HG02763 (cell line): ENCODE data around the gene SLC9A9.

ENCODE experiments used
- ATAC-seq: cut with Tn5 transposase; IDR thresholded peaks from one replicate; pipeline ENCODE4 v1.9.1; 2021; ENCODE audit warnings: mild to moderate bottlenecking, moderate library complexity; ENCODE audit not compliant: unreplicated experiment

Gene SLC9A9

GRCh38 chr3:143848704-143849103, 436 bp upstream of the SLC9A9 start:
- no peak for ATAC-seq

GRCh38 chr3:143843587-143843986, 4.7 kb downstream of the SLC9A9 start:
- no peak for ATAC-seq

- no peak for ATAC-seq
Measured at GRCh38 chr3:143840636-143841035, 7.6 kb downstream of the SLC9A9 start.

- no peak for ATAC-seq
Measured at GRCh38 chr3:143839980-143840379, 8.3 kb downstream of the SLC9A9 start.

DNA sequence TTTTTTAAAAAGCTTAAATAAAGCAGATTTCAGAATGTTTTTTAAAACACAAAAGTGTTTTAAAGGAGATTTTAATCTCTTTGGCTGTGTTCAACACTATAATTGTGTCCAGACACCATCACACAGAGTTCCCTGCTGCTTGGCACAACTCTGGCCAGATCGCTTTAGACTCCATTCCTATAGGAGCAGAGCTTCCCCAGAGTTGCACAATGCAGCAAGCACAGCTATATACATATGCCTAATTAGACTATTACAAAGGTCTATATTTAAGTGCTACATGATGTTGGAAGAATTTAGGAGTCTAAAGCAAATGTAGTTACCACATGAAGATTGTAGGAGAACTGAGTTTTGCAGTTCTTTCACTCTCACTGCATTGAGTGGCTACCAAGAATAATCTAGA, 11.2 kb downstream of the SLC9A9 start:
- no peak for ATAC-seq

DNA sequence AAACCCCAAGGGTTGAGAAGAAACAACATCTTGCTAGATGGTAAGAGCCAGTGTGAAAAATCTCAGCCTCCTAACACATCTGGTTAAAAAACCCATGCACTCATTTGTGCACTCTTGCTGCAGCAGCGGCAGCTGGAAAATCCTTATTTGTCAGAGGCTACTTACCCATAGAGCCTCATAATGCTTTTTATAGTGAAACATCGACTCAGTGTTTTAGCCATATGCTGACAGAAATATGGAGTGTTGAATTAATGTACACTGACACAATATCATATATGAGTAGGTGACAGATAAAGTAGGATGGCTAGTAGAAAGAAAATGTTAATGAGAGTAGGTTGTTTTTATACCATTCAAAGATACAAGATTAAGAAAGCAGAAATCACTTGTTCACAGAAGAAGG, 13.0 kb downstream of the SLC9A9 start:
- ATAC-seq, result no peak

DNA sequence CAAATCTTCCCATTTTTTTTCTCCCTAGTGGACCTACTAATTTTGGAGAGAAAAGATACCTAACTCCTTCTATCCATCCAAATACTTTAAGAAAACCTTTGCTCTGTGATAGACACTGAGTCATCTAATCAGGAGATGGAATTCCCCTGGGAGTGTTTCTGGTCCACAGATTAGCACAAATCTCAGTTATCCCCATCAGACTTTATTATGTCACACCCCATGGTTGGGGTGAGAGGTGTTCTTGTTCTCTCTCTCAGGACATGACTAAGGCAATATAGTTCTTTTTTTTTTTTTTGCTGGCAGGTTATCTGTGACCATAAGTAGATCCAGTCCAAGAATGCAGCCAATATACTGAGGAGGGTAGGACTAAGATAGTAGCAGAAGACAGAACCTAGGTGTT, 15.8 kb downstream of the SLC9A9 start:
- peak; percentile 58 for ATAC-seq

- ATAC-seq, result peak; percentile 78
Measured at GRCh38 chr3:143831994-143832393, 16.3 kb downstream of the SLC9A9 start.

GRCh38 chr3:143831208-143831607, 17.1 kb downstream of the SLC9A9 start:
- peak; percentile 26 for ATAC-seq

DNA sequence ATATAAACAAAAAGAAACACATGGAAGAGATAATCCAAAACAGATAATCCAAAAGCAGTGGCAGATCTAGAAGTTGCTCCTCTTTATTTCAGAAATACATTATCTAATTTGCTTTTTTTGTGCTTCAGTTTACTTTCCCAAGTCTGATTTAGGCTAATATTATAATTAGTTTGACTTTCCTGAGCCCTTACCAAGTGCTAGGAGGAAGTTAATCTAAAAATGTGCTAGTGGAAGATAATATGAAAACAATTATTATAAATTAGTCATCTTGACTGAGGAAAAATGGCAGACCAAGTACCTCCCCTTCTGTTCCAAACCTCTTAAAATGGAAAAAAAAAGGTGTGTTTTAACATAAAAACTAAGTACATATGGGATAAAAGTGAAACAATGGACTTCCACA, 17.5 kb downstream of the SLC9A9 start:
- ATAC-seq, result no peak

DNA sequence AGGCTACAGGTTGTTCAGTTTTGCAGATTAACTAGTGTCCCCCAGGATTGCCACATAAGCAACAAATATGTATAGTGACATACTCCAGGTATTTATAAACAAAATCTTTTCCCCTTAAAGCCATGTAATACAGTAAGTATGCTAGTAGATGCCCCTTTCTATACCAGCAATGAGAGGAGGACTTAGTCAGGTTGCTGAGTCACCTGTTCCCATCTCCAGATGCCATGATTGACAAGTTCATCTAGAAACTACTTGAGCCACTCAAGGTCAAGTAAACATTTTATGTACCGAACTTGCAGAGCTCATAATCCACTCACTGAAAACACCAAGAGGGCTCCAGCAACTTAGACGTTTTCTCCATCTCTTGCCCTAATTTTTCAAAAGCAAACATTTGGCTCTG, 18.2 kb downstream of the SLC9A9 start:
- ATAC-seq, result no peak

DNA sequence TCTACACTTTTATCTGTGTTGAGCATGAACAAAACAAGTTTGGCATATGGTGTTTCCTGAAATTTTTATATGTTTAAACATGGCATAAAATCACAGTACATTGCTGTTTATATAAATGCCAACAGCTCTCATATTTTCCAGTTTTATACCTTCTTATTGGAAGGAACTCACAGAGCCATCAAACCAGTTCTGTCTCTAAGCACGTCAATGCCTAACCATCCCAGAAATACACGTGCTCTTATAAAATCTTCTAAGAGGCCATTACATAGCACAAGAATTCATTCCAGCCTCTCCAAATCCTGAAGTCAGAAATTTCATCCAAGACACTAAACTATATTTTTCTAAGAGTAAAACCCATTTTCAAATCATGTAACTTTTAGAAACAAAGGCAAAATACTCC, 20.8 kb downstream of the SLC9A9 start:
- ATAC-seq, result no peak

- ATAC-seq, result no peak
Measured at GRCh38 chr3:143826296-143826695, 22.0 kb downstream of the SLC9A9 start.

- ATAC-seq, result peak; percentile 50
Measured at GRCh38 chr3:143825513-143825912, 22.8 kb downstream of the SLC9A9 start.

- ATAC-seq, result no peak
Measured at GRCh38 chr3:143824735-143825385, 23.4 kb downstream of the SLC9A9 start.

DNA sequence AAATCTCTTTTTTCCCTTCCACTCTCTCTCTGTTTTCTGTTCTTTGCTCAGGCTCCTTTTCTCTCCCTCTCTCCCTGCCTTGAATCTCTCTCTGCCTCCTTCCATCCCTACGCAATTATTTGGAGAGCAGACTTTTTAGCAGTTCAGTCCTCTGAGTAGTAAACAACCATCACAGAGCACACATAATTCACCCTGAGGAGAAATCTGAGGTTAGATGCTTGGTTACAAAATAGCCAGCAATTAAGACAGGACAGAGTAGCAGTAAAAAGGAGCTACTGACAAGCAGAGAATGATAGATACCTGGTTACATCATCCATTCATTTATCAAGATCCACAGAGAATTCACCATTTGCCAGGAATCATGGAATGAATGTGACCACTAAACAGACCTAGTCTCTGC, 25.5 kb downstream of the SLC9A9 start:
- ATAC-seq, result no peak

DNA sequence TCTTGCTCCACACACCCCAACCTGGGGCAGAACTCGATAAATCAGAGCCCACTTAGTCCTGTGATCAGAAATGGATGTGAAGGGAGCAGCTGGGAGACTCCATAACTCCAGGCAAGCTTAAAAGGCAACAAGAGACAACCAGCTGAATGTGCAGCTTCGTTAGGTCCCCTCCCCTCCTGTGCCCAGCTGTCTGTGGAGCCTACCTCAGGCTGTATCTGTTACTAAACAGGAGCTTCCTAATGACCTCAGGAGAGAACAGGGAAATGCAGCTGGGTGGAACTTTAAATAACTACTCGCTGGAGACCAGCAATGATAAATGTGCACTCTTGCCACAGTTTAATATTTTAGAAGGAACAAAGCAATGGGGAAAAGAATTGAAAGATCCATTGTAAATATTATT, 25.9 kb downstream of the SLC9A9 start:
- ATAC-seq, result no peak

DNA sequence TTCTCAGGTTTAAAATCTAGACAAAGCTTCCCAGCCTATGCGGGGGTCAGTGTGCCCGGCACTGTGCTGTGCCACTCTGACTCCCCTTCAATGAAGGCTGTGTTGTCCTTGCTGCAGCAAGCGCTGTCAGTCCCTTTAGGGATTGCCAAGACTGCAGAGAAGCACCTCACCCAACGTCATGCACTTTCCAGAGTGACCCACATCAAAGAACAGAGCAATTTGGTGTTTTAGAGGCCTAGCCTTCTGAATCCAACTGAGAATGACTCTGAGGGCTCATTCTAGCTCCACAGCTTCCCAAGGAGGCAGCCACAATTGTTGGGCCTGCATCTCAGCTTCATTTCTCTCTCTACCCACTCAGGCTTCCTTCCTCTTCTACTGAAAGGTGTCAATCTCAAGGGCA, 26.4 kb downstream of the SLC9A9 start:
- no peak for ATAC-seq

- no peak for ATAC-seq
Measured at GRCh38 chr3:143820466-143821221, 27.6 kb downstream of the SLC9A9 start.

DNA sequence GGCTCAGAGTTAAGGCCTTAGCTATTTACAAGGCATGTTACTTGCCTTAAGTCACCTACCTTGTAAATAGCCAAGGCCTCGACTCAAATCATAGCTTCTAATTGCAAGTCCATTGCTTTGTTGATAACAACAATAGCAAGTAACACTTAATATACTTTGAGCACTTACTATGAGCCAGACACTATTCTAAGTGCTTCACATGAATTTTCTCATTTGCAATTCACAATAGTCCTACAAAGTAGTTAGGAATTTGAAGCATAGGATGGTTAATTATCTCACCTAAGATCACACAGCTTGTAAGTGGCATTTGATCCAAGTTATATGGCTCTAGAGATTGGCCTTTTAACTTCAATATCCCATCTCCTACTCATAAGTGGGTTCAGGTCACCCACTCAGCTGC, 28.4 kb downstream of the SLC9A9 start:
- no peak for ATAC-seq

DNA sequence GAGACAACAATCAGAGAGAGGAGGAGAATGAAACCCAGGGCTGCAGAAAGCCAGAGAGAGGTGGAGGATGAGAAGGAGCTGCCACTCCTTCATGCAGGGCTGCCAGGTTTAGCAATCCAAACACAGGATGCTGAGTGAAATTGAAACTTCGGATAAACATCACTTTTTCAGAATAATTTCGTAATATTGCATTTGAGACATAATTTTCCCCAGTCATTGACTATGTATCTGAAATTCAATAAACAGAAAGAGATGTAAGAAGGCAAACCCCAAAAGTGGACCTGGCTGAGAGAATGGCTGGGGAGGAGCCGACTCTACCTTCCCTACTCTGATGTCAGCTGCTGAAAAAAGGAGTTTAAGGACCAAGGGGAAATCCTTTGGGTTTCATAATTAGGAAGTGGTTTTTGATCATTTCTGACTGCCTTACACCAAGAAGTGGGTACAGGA, 33.8 kb downstream of the SLC9A9 start:
- no peak for ATAC-seq

DNA sequence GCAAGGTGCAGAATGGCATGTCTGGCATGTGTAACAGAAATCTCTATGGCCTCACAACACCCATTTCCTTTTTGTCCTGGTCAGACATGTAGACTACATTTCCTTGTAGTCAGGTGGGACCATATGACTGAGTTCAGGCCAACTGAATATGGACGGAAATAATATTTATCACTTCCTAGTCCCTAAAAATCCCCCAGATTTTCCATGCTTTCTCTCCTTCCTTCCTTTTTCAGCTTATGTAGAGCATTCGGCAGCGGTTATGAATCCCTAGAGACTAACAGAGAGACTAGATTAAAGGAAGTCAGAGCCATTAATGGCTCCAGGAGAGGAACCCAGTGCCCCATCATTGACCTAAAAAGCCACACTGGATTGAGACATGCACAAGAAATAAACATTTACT, 35.8 kb downstream of the SLC9A9 start:
- ATAC-seq, result no peak

DNA sequence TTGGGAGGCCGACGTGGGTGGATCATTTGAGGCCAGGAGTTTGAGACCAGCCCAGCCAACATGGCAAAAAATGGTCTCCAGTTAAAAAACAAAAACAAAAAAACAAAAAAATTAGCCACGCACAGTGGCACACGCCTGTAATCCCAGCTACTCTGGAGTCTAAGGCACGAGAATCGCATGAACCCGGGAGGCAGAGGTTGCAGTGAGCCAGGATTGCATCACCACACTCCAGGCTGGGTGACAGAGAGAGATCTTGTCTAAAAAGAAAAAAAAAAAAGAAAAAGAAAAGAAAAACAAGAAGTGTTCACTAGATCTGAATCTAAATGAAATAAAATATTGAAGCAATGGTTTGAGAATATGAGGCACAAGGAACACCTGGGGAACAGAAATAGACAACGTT, 36.7 kb downstream of the SLC9A9 start:
- no peak for ATAC-seq
